Nephron (organoid): ENCODE data around the gene ARL5C.

Experiments
- H3K27ac Mint-ChIP-seq, 3 experiments: 2 replicates each; pipeline ENCODE4 v1.8.0; 2020; ENCODE audit warnings: mixed read lengths in 3 of 3, mild to moderate bottlenecking in 2 of 3, moderate library complexity in 1 of 3
- H3K27me3 Mint-ChIP-seq: 2 replicates; pipeline ENCODE4 v1.8.0; 2021; ENCODE audit warnings: low read depth, mild to moderate bottlenecking, moderate library complexity, mixed read lengths
- H3K36me3 Mint-ChIP-seq: 2 replicates; pipeline ENCODE4 v1.8.0; 2020; ENCODE audit warnings: low read depth, mixed read lengths
- H3K4me1 Mint-ChIP-seq: 2 replicates; pipeline ENCODE4 v1.8.0; 2020; ENCODE audit warnings: mixed read lengths
- H3K4me3 Mint-ChIP-seq, 3 experiments: 2 replicates each; pipeline ENCODE4 v1.8.0; 2020; ENCODE audit warnings: mild to moderate bottlenecking in 3 of 3, mixed read lengths in 3 of 3, moderate library complexity in 2 of 3
- H3K9me3 Mint-ChIP-seq: 2 replicates; pipeline ENCODE4 v1.8.0; 2020; ENCODE audit warnings: mixed read lengths
- TF ChIP-seq, protein P1 (sequence below), 3 experiments: fragments of 200-600 bp; sonication (generic); IDR thresholded peaks; one replicate each; pipeline ENCODE4 v1.5.0; 2021; ENCODE audit warnings: antibody characterized with exemption in 3 of 3; ENCODE audit not compliant: unreplicated experiment in 3 of 3

The ARL5C gene

DNA sequence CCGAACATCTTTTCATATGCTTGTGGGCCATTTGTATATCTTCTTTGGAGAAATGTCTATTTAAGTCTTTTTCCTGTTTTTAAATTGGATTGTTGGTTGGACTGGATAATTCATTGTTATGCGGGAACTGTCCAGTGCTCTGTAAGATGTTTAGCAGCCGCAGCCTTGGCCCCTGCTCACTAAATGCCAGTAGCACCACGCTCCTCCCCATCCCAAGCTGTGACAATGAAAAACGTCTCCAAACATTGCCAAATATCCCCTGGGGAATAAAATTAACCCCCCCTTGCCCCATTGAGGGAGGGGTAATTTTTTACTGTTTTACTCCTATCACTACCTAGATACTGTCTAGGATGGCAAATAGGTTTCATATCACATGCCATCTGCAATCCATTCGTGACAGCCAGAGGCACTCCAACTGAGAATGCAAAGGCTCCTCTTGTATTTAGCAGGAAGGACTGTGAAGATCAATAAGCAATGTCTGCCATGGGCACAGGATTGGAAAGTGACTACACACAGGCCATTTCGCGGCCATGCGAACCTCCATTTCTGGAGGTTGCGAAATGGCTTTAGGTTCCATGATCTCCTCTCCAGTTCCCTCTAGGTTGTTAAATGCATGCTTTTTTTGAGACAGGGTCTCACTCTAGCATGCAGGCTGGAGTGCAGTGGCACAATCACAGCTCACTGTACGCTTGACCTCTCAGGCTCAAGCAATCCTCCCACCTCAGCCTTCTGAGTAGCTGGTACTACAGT, 23.9 kb downstream of the ARL5C start:
- Mint-ChIP-seq H3K27ac (no peak overlapping the region), H3K4me1 (peaks cover 27% of the 10 kb centered on the region), H3K9me3 (no peaks in the 10 kb centered on the region), H3K27me3 (peaks cover 20% of the 10 kb centered on the region), H3K4me3 (no peak overlapping the region), H3K36me3 (no peaks in the 10 kb centered on the region)
- TF ChIP-seq, protein P1, sequence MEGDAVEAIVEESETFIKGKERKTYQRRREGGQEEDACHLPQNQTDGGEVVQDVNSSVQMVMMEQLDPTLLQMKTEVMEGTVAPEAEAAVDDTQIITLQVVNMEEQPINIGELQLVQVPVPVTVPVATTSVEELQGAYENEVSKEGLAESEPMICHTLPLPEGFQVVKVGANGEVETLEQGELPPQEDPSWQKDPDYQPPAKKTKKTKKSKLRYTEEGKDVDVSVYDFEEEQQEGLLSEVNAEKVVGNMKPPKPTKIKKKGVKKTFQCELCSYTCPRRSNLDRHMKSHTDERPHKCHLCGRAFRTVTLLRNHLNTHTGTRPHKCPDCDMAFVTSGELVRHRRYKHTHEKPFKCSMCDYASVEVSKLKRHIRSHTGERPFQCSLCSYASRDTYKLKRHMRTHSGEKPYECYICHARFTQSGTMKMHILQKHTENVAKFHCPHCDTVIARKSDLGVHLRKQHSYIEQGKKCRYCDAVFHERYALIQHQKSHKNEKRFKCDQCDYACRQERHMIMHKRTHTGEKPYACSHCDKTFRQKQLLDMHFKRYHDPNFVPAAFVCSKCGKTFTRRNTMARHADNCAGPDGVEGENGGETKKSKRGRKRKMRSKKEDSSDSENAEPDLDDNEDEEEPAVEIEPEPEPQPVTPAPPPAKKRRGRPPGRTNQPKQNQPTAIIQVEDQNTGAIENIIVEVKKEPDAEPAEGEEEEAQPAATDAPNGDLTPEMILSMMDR (IDR thresholded peaks at IDR 0.05; ENCODE audit: unreplicated experiment in 3 of 3), result no peak

GRCh38 chr17:39141294-39141693, 24.7 kb downstream of the ARL5C start:
- no peaks in the 10 kb centered on the region for H3K9me3 Mint-ChIP-seq
- peaks cover 18% of the 10 kb centered on the region for H3K27me3 Mint-ChIP-seq
- no peak overlapping the region for H3K27ac Mint-ChIP-seq
- TF ChIP-seq, protein P1 (IDR thresholded peaks at IDR 0.05; ENCODE audit: unreplicated experiment in 3 of 3), result no peak
- H3K36me3 Mint-ChIP-seq, result peaks cover 6% of the 10 kb centered on the region
- no peak overlapping the region for H3K4me3 Mint-ChIP-seq
- H3K4me1 Mint-ChIP-seq, result peaks cover 27% of the 10 kb centered on the region

DNA sequence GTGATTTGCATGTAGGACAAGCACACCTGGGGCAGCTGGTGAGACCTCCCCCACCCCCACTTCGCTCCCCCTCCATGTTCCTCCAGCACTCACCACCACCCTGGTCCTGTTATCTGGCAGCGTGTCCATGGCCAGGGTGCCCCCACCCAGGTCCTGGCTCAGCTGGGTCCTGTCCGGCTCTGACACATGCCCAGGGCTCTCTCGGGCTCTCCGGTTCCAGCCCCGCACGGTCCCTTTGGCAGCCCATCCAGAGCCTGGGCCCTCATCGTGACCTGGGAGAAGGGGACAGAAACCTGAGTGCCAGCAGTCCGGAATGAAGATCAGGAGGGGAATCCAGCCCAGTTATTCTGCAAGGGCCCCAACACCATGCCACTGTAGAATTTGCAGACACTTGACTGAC, 26.4 kb downstream of the ARL5C start:
- Mint-ChIP-seq H3K27me3 (peaks cover 20% of the 10 kb centered on the region), H3K36me3 (peaks cover 6% of the 10 kb centered on the region), H3K4me3 (no peak overlapping the region), H3K4me1 (peaks cover 29% of the 10 kb centered on the region), H3K27ac (no peak overlapping the region), H3K9me3 (no peaks in the 10 kb centered on the region)
- TF ChIP-seq, protein P1 (IDR thresholded peaks at IDR 0.05; ENCODE audit: unreplicated experiment in 3 of 3), result no peak

GRCh38 chr17:39139161-39139511, 26.8 kb downstream of the ARL5C start:
- Mint-ChIP-seq H3K4me1 (peaks cover 25% of the 10 kb centered on the region), H3K36me3 (peaks cover 6% of the 10 kb centered on the region), H3K27ac (peak overlapping the region in 1 of 3 experiments; percentile 1), H3K4me3 (no peak overlapping the region), H3K27me3 (peaks cover 17% of the 10 kb centered on the region), H3K9me3 (no peaks in the 10 kb centered on the region)
- TF ChIP-seq, protein P1 (IDR thresholded peaks at IDR 0.05; ENCODE audit: unreplicated experiment in 3 of 3), result no peak

DNA sequence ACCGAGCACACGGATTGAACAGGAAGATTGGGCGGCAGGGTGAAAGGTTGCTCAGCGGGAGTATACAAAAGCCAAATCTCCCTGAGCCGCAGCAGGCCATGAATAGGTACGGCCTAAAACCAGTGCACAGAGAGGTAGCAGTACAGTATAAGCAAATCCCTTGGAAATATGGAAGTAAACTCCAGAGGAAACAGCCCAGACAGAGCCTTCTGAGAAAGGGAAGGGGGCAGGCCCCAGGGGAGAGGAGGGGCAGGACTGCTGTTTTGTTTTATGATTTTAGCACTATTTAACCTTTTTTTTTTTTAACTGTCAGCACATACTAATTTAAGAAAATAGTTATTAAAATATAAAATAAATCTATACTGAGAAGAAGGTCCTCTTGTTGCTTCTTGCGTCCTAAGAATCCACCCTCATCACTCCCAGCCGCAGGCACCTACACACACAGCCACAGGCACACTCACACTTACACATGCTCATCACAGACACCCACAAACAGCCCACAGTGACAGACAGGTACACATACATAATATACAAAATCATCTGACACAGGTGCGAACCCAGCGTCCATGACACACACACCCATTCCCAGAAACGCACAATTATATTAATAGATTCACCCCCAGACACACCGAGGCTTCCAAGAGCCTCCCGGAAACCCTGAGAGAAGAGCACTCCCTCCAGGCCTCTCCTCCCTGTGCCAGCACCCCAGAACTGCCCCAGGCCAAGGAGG, 27.4 kb downstream of the ARL5C start:
- Mint-ChIP-seq H3K27me3 (peaks cover 13% of the 10 kb centered on the region), H3K36me3 (peaks cover 6% of the 10 kb centered on the region), H3K9me3 (no peaks in the 10 kb centered on the region), H3K27ac (peak overlapping the region in 2 of 3 experiments; percentile 1 to 58), H3K4me1 (peaks cover 20% of the 10 kb centered on the region), H3K4me3 (peak overlapping the region in 1 of 3 experiments; percentile 13)
- TF ChIP-seq, protein P1 (IDR thresholded peaks at IDR 0.05; ENCODE audit: unreplicated experiment in 3 of 3), result no peak
